CD14-positive monocyte (primary cell): ENCODE measurements around the gene B2M. TPM values are rescaled to one million over a fixed set of nuclear protein-coding genes. Genes with fewer than 3 reads are reported as not detected.
A peak's percentile ranks its signal among the peaks of the same experiment; 100 is the strongest.

Source experiments
- DNase-seq, 3 donors: peaks; one replicate each; pipeline ENCODE4 v3.0.0-alpha.2; 2011 to 2022
- H2AFZ ChIP-seq: 2 replicates; pipeline ENCODE4 v1.6.0; 2012; ENCODE audit warnings: mild to moderate bottlenecking, low read depth, low read length, inconsistent platforms; ENCODE audit not compliant: insufficient read depth, poor library complexity, severe bottlenecking
- H3K27ac ChIP-seq, 2 donors: 1 replicate in 1 of 2; 2 replicates in 1 of 2; pipeline ENCODE4 v1.5.1; 2012 to 2013; ENCODE audit warnings: low read length in 2 of 2, control low read depth in 1 of 2, inconsistent platforms in 1 of 2, low read depth in 1 of 2, mild to moderate bottlenecking in 1 of 2
- H3K27me3 ChIP-seq, 2 donors: one replicate each; pipeline versions ENCODE4 v1.6.0 to v1.6.1; 2011 to 2013; ENCODE audit warnings: low read length in 2 of 2; ENCODE audit not compliant: control insufficient read depth in 2 of 2, insufficient read depth in 2 of 2
- H3K36me3 ChIP-seq, 2 donors: replicated peaks in 1 of 2; 1 replicate in 1 of 2; 2 replicates in 1 of 2; pipeline versions ENCODE4 v1.5.1 to v1.6.1; 2012 to 2013; ENCODE audit warnings: low read length in 2 of 2, control low read depth in 1 of 2, inconsistent platforms in 1 of 2, mild to moderate bottlenecking in 1 of 2; ENCODE audit not compliant: insufficient read depth in 2 of 2, control insufficient read depth in 1 of 2
- H3K4me1 ChIP-seq, 2 donors: 1 replicate in 1 of 2; 2 replicates in 1 of 2; pipeline versions ENCODE4 v1.5.1 to v1.6.1; 2012 to 2013; ENCODE audit warnings: low read length in 2 of 2, control low read depth in 1 of 2, inconsistent platforms in 1 of 2, mild to moderate bottlenecking in 1 of 2, moderate library complexity in 1 of 2; ENCODE audit not compliant: insufficient read depth in 2 of 2, control insufficient read depth in 1 of 2
- H3K4me2 ChIP-seq: replicated peaks from 2 replicates; pipeline ENCODE3; 2012; ENCODE audit warnings: low read length, moderate library complexity, mild to moderate bottlenecking; ENCODE audit not compliant: poor library complexity, severe bottlenecking; ENCODE audit errors: extremely low read depth
- H3K4me3 ChIP-seq, 3 experiments: fragments of 200-600 bp in 1 of 3; sonication (generic) in 1 of 3; replicated peaks in 1 of 3; 1 replicate in 2 of 3; 2 replicates in 1 of 3; pipeline ENCODE4 v1.5.1; 2011 to 2013; ENCODE audit warnings: low read length in 3 of 3, mild to moderate bottlenecking in 3 of 3, control low read depth in 2 of 3, low read depth in 2 of 3, inconsistent platforms in 1 of 3, moderate library complexity in 1 of 3
- H3K79me2 ChIP-seq: 2 replicates; pipeline ENCODE4 v1.6.0; 2012; ENCODE audit warnings: mild to moderate bottlenecking, control low read depth, inconsistent platforms, low read length, moderate library complexity; ENCODE audit not compliant: insufficient read depth
- H3K9ac ChIP-seq: 2 replicates; pipeline ENCODE4 v1.6.0; 2017; ENCODE audit warnings: low read length, mild to moderate bottlenecking; ENCODE audit not compliant: insufficient read depth, poor library complexity, severe bottlenecking
- H3K9me3 ChIP-seq, 2 donors: replicated peaks in 1 of 2; 1 replicate in 1 of 2; 2 replicates in 1 of 2; pipeline versions ENCODE4 v1.5.1 to v1.6.1; 2012 to 2013; ENCODE audit warnings: low read length in 2 of 2, control low read depth in 1 of 2; ENCODE audit not compliant: control insufficient read depth in 1 of 2, insufficient read depth in 1 of 2
- H4K20me1 ChIP-seq: 2 replicates; pipeline ENCODE4 v1.6.0; 2012; ENCODE audit warnings: mild to moderate bottlenecking, low read length, control low read depth, moderate library complexity; ENCODE audit not compliant: insufficient read depth
- H3K27ac Mint-ChIP-seq, 7 donors: one replicate each; pipeline ENCODE4 v1.8.0; 2020; ENCODE audit warnings: mild to moderate bottlenecking in 7 of 7, mixed read lengths in 7 of 7, moderate library complexity in 6 of 7, inconsistent platforms in 2 of 7
- H3K27me3 Mint-ChIP-seq, 3 donors: one replicate each; pipeline ENCODE4 v1.8.0; 2021 to 2022; ENCODE audit warnings: low read depth in 3 of 3, mild to moderate bottlenecking in 3 of 3, mixed read lengths in 3 of 3, moderate library complexity in 3 of 3, inconsistent platforms in 1 of 3
- H3K36me3 Mint-ChIP-seq, 2 donors: one replicate each; pipeline ENCODE4 v1.8.0; 2020; ENCODE audit warnings: mixed read lengths in 2 of 2, inconsistent platforms in 1 of 2, mild to moderate bottlenecking in 1 of 2
- H3K4me1 Mint-ChIP-seq: one replicate; pipeline ENCODE4 v1.8.0; 2020; ENCODE audit warnings: mild to moderate bottlenecking, mixed read lengths
- H3K4me3 Mint-ChIP-seq, 2 donors: one replicate each; pipeline ENCODE4 v1.8.0; 2020; ENCODE audit warnings: mild to moderate bottlenecking in 2 of 2, mixed read lengths in 2 of 2, moderate library complexity in 1 of 2
- H3K9me3 Mint-ChIP-seq, 7 donors: one replicate each; pipeline ENCODE4 v1.8.0; 2020 to 2022; ENCODE audit warnings: mixed read lengths in 7 of 7, mild to moderate bottlenecking in 6 of 7, moderate library complexity in 6 of 7, inconsistent platforms in 2 of 7
- WGBS: methylation state at CpG from one replicate; pipeline ENCODE4 v1.1.5; 2013; ENCODE audit warnings: missing lambda C conversion rate; ENCODE audit not compliant: insufficient coverage; 5-methylcytosine and 5-hydroxymethylcytosine counted together
- intact Hi-C, 2 donors: fragments of 100-400 bp; cut with micrococcal nuclease; formaldehyde crosslinking; loops; one replicate each; pipeline versions ENCODE4 v1.15.0 to v1.15.1; 2023
- polyA plus RNA-seq, 3 donors: library from polyadenylated mRNA; depleted of rRNA in 1 of 3; unstranded in 2 of 3; stranded (reverse) in 1 of 3; fragments of 300-500 nt in 2 of 3; fragments of >200 nt in 1 of 3; fragmentation: Illumina TruSeq in 2 of 3; gene quantifications; 1 replicate in 2 of 3; 2 replicates in 1 of 3; pipeline ENCODE4 v1.2.3, GENCODE V29; 2012 to 2021
- TF ChIP-seq, protein P1 (sequence below): fragments of 200-600 bp; IDR thresholded peaks from one replicate; pipeline ENCODE4 v1.8.0; 2022; ENCODE audit warnings: antibody characterized with exemption, mild to moderate bottlenecking

Gene B2M
- polyA plus RNA-seq, 3 donors, result 17,356 to 28,278 (median 28,259) TPM

DNA sequence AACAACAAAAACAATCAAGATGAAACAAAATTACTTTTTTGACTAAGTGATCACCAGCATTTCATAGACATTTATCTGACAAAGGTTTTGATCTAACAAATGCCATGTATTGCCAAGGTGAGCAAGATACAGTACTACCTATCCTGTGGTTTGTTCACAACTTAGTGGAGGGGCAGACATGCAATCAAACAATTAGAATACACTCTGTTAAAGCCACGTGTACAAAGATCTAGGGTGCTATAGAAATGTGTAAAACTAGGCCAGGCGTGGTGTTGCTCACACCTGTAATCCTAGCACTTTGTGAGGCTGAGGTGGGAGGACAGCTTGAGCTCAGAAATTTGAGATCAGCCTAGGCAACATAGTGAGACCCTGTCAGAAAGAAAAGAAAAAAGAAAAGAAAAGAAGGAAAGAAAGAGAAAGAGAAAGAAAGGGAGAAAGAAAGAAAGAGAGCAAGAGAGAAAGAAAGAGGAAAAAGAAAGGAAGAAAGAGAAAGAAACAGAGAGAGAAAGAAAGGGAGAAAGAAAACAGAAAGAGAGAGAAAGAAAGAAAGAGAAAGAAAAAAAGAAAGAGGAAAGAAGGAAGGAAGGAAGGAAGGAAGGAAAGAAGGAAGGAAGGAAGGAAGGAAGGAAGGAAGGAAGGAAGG lies 23.6 kb downstream of the B2M start:
- intact Hi-C loops, result loop anchor here (2.0 to 5.0 kb wide), 2 partner anchors 72 to 73 kb away; partner anchors contain the start of gene SPG11 (in 2 of the 2)
- H3K4me1 Mint-ChIP-seq, result peaks cover 45% of the 10 kb centered on the region
- Histone ChIP-seq H3K9me3 (no peaks in the 10 kb centered on the region), H3K4me2 (peak overlapping the region; percentile 60), H2AFZ (no peak overlapping the region), H3K27me3 (no peaks in the 10 kb centered on the region), H4K20me1 (no peaks in the 10 kb centered on the region), H3K9ac (peak overlapping the region; percentile 58), H3K79me2 (peaks cover 36% of the 10 kb centered on the region), H3K4me3 (peak overlapping the region in 1 of 3 experiments; percentile 26), H3K36me3 (peaks cover 0 to 14% of the 10 kb centered on the region in 2 donors), H3K27ac (peak overlapping the region; percentile 60 to 80), H3K4me1 (peaks cover 33% of the 10 kb centered on the region in 2 donors)
- TF ChIP-seq, protein P1, sequence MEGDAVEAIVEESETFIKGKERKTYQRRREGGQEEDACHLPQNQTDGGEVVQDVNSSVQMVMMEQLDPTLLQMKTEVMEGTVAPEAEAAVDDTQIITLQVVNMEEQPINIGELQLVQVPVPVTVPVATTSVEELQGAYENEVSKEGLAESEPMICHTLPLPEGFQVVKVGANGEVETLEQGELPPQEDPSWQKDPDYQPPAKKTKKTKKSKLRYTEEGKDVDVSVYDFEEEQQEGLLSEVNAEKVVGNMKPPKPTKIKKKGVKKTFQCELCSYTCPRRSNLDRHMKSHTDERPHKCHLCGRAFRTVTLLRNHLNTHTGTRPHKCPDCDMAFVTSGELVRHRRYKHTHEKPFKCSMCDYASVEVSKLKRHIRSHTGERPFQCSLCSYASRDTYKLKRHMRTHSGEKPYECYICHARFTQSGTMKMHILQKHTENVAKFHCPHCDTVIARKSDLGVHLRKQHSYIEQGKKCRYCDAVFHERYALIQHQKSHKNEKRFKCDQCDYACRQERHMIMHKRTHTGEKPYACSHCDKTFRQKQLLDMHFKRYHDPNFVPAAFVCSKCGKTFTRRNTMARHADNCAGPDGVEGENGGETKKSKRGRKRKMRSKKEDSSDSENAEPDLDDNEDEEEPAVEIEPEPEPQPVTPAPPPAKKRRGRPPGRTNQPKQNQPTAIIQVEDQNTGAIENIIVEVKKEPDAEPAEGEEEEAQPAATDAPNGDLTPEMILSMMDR, result no peak
- H3K4me3 Mint-ChIP-seq, result peak overlapping the region; percentile 51 to 83
- 100% methylated on average over 1 of the region's 2 CpGs for WGBS
- no peak for DNase-seq
- H3K9me3 Mint-ChIP-seq, result peaks cover 0 to 1% (median 0%) of the 10 kb centered on the region in 7 donors
- peaks cover 0 to 3% (median 0%) of the 10 kb centered on the region in 3 donors for H3K27me3 Mint-ChIP-seq
- H3K36me3 Mint-ChIP-seq, result peaks cover 8 to 16% of the 10 kb centered on the region in 2 donors
- H3K27ac Mint-ChIP-seq, result peak overlapping the region; percentile 90 to 98 (median 96)

DNA sequence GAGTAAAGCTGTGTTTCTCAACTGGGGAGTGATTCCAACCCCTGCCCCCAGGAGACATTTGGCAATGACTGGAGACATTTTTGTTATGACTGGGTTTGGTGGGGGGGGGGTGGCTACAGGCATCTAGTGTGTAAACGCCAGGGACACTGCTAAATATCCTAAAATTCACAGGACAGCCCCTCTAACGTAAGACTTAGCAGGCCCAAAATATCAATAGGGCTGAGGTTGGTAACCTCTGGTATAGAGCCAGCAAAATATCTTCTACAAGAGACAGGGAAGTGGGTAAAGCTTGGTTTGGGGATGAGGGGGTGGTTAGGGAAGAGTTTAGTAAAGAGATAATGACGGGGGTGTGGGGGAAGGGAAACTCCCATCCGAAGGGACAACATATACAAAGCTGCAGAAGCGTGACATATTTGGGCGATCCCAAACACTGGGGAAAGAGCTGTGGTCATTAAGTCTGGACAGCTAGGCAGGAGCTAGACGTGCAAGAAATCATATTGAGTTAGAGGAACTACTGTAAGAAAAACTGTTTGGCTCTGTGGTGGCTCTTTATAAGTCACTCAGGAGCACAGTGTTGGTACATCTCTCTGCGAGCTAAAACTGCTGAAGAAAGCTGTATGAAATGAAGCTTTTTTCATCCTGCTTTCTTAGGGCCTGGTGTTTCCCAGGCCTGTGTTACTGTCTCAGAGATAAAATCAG lies 24.3 kb downstream of the B2M start:
- Mint-ChIP-seq H3K4me1 (peaks cover 40% of the 10 kb centered on the region), H3K36me3 (peaks cover 8 to 13% of the 10 kb centered on the region in 2 donors), H3K9me3 (peaks cover 0 to 2% (median 0%) of the 10 kb centered on the region in 7 donors), H3K4me3 (peak overlapping the region; percentile 51 to 83), H3K27me3 (peaks cover 0 to 3% (median 0%) of the 10 kb centered on the region in 3 donors), H3K27ac (peak overlapping the region; percentile 90 to 98 (median 96))
- Histone ChIP-seq H3K79me2 (peaks cover 29% of the 10 kb centered on the region), H4K20me1 (no peaks in the 10 kb centered on the region), H3K4me3 (peak overlapping the region in 2 of 3 experiments; percentile 25 to 26), H3K4me2 (peak overlapping the region; percentile 60), H3K27ac (peak overlapping the region; percentile 60 to 80), H2AFZ (peak overlapping the region; percentile 8), H3K36me3 (peaks cover 0 to 14% of the 10 kb centered on the region in 2 donors), H3K9ac (peak overlapping the region; percentile 58), H3K9me3 (no peaks in the 10 kb centered on the region), H3K4me1 (peaks cover 27% of the 10 kb centered on the region in 2 donors), H3K27me3 (no peaks in the 10 kb centered on the region)
- WGBS, result 19% methylated on average over 6 of the region's 8 CpGs
- TF ChIP-seq, protein P1, result no peak
- intact Hi-C loops, result loop anchor here (2.0 to 5.0 kb wide), 3 partner anchors 25 to 73 kb away; partner anchors contain the start of genes SPG11 (in 2 of the 2), B2M (in 1 of the 2) and PATL2 (in 1 of the 2)
- DNase-seq, result peak; percentile 85 to 93 (median 85)
